ENCODE results near the gene SOBP.

Gene SOBP

GRCh38 chr6:107524626-107525025 lies 34.7 kb downstream of the SOBP start:
- DNase-seq (ENCODE audit: low read depth) = no peak
- H3K4me3 ChIP-seq (ENCODE audit: low read depth, low read length) = no peak overlapping the region
- no peak for TF ChIP-seq CTCF (IDR thresholded peaks at IDR 0.05; ENCODE audit: insufficient read depth, low read depth, low read length, missing control alignments)

DNA sequence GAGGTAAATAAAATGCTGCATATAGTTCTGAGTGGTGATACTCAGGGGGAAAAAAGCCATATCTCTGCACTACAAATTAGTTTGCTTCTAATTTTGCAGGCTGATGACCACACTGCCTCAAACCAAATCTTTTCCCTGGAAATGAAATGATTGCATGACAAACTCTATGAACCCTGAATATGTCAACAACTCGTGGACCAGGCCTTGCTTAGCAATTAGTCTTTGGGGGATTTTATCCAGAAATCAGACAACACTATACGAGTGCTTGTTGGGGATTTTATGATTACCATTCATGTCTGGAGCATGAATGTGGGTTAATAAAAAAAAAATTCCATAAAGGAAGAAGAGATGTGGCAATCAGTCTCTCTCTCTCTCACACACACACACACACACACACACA lies 42.0 kb downstream of the SOBP start:
- no peak overlapping the region for H3K4me3 ChIP-seq (ENCODE audit: low read depth, low read length)

GRCh38 chr6:107532706-107533105 lies 42.8 kb downstream of the SOBP start:
- H3K4me3 ChIP-seq (ENCODE audit: low read depth, low read length) = no peak overlapping the region
- no peak for TF ChIP-seq CTCF (IDR thresholded peaks at IDR 0.05; ENCODE audit: insufficient read depth, low read depth, low read length, missing control alignments)
- no peak for DNase-seq (ENCODE audit: low read depth)

More for the DNA sequence above, 42.0 kb downstream of the SOBP start:
- DNase-seq (ENCODE audit: low read depth) = no peak
- no peak for TF ChIP-seq CTCF (IDR thresholded peaks at IDR 0.05; ENCODE audit: insufficient read depth, low read depth, low read length, missing control alignments)

DNA sequence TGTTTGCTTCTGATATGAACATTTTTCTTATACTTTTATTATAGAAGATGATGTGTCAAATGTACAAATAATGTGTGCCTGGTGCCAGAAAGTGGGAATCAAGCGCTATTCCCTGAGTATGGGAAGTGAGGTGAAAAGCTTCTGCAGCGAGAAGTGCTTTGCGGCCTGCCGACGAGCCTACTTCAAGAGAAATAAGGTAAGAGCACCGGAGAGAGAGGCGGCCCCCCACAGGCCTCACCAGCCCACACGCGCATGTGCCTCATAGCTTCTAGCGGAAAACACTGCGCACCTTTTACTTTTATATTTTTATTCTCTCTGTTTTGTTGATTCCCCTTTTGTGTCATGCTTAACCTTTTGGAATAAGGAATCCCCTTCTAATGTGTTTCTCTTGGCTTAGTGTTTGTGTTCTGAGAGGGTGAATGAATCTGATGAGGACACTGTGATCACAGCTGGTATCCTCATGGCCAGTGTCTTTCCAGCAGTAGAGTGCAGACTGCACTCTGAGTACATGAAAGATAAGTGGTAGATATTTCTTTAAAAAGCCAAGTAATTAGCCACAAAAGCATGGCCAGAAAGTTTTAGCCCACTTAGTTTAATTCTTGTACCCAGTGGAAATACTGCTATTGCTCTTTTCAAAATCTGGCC lies 43.6 kb downstream of the SOBP start:
- DNase-seq (ENCODE audit: low read depth) = no peak
- H3K4me3 ChIP-seq (ENCODE audit: low read depth, low read length) = no peak overlapping the region
- TF ChIP-seq CTCF (IDR thresholded peaks at IDR 0.05; ENCODE audit: insufficient read depth, low read depth, low read length, missing control alignments) = no peak

DNA sequence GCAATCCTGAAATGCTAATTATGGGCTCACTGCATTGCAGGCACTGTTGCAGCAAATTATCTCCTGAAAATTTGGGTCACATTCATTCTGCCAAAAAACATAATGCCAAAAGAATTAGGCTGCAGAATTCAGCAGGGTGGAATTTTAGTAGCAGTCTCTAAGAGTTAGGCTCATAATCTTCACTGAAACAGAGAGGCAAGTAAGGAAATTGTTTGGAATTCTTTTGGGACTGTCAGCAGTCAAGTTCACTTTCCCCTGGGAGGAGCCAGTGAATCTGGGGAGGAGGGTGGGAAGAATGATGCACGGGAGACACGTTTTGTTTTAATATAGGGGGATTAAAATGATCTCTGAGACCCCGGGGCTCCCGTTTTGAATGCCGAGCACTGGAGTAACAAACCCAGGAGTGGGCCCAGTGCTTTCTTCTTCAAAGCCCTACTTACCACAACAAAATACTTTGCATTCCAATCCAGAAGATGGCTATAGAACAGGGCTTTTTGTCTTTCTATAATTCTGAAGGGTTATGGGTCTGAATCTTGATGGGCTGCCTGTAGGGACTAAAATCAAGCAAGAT lies 44.7 kb downstream of the SOBP start:
- DNase-seq (ENCODE audit: low read depth) = no peak
- TF ChIP-seq CTCF (IDR thresholded peaks at IDR 0.05; ENCODE audit: insufficient read depth, low read depth, low read length, missing control alignments) = no peak
- no peak overlapping the region for H3K4me3 ChIP-seq (ENCODE audit: low read depth, low read length)

DNA sequence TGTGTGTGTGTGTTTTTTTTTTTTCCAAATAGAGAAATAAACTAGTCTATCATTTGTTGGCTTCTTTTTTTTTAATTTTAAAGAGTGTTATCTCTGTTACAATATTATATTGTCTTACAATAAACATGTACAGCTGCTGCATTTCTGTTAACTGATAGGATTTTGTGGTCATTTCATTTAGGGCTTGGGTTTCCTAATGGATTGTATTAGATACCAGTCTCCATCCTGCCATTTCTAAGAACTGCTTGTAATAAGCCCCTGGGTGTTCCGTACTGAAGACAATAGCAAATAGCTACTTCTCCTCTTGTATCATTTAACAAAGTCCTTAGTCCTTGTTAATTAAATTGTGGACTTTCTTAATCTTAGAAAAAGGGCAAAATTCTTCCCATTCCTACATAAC lies 45.7 kb downstream of the SOBP start:
- no peak for DNase-seq (ENCODE audit: low read depth)
- no peak overlapping the region for H3K4me3 ChIP-seq (ENCODE audit: low read depth, low read length)
- TF ChIP-seq CTCF (IDR thresholded peaks at IDR 0.05; ENCODE audit: insufficient read depth, low read depth, low read length, missing control alignments) = no peak
